Activated gamma-delta T cell treated with anti-CD3 and anti-CD28 coated beads, Interleukin-2, amount 50 U/mL, for 16 hours (primary cell): ENCODE results near the gene ZBTB45.
"Not testable (repeated sequence)": the region's sequence is repeated elsewhere in the genome, so short reads cannot be mapped to it uniquely, and the experiment has no call there.

Source experiments
- DNase-seq: peaks from one replicate; pipeline ENCODE4 v3.0.0-alpha.2; 2020; ENCODE audit warnings: low read depth

ZBTB45 gene

DNA sequence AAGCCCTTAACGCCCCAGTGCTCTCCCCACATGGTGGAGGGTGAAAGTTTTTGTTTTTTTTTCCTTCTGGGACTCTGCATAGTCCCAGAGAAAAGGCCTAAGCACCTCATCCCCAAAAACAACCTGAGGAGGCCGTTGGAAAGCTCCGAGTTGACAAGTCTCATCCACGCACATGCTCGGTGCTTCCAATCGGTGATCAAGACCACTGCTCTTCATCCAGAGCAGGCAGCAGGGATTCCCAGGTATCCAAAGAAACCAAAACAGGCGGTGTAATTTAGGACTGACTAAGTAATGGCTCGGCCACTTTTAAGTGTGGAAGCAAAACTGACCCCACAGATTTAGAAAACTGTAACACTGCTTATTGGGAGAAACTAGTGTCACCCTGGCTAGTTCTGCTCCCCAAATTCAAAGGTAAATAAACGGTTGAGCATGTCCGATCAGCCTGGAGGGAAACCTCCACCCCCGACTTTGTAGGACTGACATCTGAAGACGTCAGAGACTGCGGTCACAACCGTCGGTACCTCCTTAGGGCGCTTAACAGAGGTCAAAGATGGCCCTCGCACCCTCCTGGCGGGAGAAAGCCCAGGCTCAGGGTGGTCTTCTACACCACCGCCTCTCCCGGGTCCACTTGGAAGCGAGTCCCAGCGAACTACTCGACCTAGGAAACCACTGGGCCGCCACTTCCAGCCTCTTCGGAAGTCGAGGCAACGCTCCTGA lies 44.5 kb downstream of the ZBTB45 start:
- no peak for DNase-seq

DNA sequence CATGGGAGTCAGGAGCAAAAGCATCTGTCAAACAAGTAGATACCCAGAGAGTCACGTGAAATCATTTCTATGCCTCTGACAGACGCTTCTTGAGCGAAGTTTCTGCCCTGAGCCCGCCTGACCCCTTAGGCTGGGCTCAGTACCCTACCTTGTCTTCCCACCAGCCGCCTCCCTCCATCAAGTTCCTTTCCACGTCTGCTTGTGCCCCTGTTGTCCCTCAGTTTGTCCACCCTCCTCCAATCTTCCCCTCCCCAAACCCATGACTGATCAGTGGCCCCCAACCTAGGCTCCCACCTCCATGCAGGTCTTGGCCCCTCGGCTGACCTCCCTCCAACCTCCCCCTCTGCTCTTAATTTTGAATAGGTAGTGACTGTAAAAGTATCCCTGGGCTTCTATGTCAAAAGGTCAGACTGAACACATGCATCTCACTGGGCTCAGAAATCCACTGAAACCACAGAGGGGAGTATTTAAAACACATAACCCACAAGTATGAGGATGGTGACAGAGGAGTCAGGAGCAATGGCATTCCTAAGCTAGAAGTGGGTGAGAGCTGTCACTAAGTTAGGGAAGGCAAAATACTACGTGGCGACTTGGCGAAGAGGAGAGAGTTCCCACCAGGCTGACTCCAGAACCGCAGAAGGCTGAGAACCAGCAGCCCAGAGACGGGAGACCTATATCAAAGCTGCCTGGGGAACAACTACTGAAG lies 45.2 kb downstream of the ZBTB45 start:
- DNase-seq: no peak

- DNase-seq: no peak
Observed at GRCh38 chr19:58473775-58474174, 45.8 kb downstream of the ZBTB45 start.

GRCh38 chr19:58471736-58472135 lies 47.9 kb downstream of the ZBTB45 start:
- no peak for DNase-seq

- DNase-seq: not testable (repeated sequence)
Observed at GRCh38 chr19:58470837-58471543, 48.6 kb downstream of the ZBTB45 start.

GRCh38 chr19:58469241-58470013 lies 50.2 kb downstream of the ZBTB45 start:
- DNase-seq: no peak

GRCh38 chr19:58468216-58468839 lies 51.3 kb downstream of the ZBTB45 start:
- DNase-seq: no peak

GRCh38 chr19:58466760-58467589 lies 52.6 kb downstream of the ZBTB45 start, which contains the start of gene ZNF324:
Gene ZNF324 (plus strand): TSS chr19:58467080. CDS start chr19:58469186, 2,106 bp downstream.
- peak; percentile 98 for DNase-seq

- DNase-seq: no peak
Observed at GRCh38 chr19:58466089-58466759, 53.4 kb downstream of the ZBTB45 start.
